Hepatic stellate cell (primary cell): ENCODE results near the gene DCAF7.

ENCODE experiments used
- DNase-seq: peaks from one replicate; pipeline ENCODE4 v3.0.0; 2011; ENCODE audit warnings: low spot score

The DCAF7 gene

GRCh38 chr17:63588797-63589196 lies 38.5 kb downstream of the DCAF7 start:
- DNase-seq: no peak

DNA sequence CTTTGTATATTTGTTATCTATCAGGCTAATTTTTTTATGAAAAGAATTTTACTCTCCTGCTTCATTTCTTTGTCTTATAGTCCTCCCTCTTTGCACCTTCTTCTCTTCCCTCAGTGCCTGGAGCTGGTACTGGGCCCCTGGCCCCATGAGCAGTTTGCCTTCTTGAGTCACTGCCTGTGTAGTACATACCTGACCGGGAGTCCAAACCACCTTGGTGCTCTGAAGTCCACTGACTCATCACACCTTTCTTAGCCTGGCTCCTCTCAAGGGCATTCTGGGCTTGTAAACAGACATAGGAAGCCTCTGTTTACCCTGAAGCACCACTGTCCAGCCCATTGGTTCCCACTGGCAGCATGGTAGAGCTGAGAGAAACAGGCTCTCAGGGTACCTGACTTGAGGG lies 39.4 kb downstream of the DCAF7 start:
- no peak for DNase-seq

GRCh38 chr17:63592797-63593196 lies 42.5 kb downstream of the DCAF7 start:
- DNase-seq: no peak

GRCh38 chr17:63595132-63595531 lies 44.9 kb downstream of the DCAF7 start:
- no peak for DNase-seq

DNA sequence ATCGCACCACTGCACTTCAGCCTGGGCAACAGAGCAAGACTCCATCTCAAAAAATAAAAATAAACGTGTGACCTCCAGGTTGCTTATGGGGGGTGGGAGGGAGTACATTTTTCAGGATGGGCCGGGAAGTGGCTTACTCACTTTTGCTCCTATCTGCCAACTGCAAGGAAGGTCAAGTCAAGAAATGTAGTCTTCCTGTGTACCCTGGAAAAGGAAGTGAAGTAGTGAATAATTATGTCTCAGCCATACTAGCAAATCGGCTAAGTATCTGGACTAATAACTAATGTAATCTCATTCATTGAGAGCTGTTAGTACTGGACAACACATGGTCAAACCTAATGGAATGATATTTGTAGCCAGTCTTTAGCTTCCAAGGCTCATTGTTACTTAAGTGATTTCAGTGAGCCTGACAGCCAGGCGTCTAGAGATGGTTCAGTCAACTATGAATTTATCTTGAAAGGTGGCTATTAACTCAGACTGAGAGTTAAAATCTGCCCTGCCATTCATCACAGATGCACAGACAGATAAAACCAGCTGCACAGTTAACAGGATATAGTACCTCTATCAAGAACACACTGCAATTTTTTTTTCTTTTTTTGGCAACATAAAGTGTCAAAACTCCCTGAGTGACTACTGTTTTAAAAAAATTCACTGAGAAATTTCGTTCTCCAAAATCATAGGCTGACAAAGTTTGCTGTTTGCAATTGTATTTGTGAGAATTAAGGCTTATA lies 46.7 kb downstream of the DCAF7 start:
- no peak for DNase-seq

- DNase-seq: no peak
Observed at GRCh38 chr17:63598281-63598680, 48.0 kb downstream of the DCAF7 start.

GRCh38 chr17:63600569-63601438 lies 50.5 kb downstream of the DCAF7 start, which contains the start of gene TACO1:
TACO1 (plus strand) TSS chr17:63600895; CDS start chr17:63601084, 189 bp downstream.
- peak; percentile 86 for DNase-seq

DNA sequence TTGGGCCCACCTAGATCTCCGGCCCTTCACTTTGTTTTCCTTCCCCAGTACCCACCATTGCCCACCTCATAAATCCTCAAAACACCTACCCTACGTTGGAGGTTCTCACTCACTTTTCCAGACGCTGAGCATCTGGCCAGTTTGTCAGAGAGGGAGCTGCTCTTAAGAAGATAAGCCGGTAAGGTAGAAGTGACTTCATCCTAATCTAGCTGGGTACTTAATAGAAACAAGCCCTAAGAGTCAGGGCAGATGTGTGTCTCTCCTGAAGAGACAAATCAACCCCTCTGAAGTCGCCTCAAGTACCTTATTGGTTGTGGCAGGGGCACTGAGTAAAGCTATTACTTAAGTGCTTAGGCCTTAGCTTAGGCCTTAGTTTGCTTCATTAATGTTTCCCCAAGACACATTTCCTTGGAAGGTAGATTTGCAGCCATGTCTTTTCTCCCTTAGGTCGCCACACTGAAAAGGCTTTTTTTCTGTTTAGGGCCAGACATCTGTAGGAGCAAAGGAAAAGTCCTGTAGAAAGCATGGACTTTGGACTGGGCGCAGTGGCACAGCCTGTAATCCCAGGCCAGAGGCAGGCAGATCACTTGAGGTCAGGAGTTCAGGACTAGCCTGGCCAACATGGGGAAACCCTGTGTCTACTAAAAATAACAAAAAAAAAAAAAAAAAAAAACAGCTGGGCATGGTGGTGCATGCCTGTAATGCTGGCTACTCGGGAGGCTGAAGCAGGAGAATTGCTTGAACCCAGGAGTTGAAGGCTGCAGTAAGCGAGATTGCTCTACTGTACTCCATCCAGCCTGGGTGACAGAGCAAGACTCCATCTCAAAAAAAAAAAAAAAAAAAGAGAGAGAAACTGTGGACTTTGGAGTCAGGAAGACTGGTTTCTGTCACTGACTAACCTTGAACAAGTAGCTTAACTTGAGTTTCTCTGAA lies 51.4 kb downstream of the DCAF7 start:
- no peak for DNase-seq

- no peak for DNase-seq
Observed at GRCh38 chr17:63609816-63610573, 59.7 kb downstream of the DCAF7 start.

DNA sequence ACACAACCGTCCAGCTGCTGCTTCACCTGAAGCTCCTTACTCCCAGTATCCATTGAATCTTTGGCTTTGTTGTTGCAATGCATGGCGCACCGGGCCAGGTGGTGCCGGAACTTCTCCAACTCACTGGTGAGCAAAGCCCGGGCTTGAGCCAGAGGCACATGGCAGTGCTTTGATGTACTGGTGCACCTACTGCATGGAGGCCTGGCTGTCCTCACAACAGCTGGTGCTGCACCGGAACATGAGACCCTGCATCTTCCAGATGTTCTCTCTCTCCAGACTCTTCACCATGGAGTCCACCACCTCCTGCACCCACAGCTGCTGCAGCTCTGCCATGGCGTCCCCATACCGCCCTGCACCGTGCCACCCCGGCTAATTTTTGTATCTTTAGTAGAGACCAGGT lies 60.6 kb downstream of the DCAF7 start:
- DNase-seq: no peak

GRCh38 chr17:63611354-63611753 lies 61.1 kb downstream of the DCAF7 start:
- no peak for DNase-seq

GRCh38 chr17:63613663-63614062 lies 63.4 kb downstream of the DCAF7 start:
- no peak for DNase-seq

GRCh38 chr17:63621229-63621683 lies 71.0 kb downstream of the DCAF7 start:
- peak; percentile 18 for DNase-seq

DNA sequence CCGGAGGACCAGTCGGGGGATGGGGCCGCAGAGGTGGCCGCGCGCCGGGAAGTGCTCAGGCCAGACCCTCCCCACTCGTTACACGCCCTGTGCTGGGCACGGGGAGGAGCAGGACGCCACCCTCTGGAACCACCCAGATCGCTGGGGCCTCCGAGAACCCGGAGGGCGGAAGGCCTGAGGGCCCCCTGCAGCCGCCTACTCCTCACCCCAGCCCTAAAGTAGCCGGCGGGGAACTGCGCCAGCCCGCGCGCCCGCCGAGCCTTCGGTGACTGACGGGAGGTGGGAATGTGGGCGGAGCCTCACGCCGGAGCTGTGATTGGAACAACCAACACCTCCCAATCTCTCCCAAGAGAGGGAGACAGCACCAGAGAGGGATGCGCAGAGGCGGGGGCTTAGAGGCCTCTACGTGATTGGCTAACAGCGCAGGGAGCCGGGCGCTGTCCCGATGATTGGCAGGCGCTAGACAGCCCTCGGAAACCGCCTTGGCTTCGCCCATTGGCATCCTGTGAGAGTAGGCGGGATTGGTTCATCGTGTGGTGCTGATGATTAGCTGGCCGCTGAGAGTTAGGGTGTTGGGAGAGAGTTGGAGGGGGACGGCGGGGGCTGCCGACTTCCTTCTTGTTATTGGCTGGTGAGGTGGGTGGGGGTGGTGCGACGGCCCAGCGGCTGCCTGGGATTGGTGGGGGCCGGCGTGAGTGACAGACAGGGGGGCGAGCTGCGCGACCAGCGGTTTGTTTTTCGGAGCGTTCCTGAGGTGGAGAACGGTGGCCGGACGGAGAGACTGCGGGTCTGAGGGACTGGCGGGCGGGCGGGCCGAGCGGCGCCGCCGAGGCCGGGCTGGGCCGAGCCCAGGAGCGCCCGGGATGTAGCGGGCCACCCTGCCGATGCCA lies 71.7 kb downstream of the DCAF7 start, which contains the start of gene MAP3K3:
Gene MAP3K3 (plus strand): TSS at position 734 of the 890 bp plus-strand sequence. CDS start 343 bp downstream, outside the sequence.
- DNase-seq: peak; percentile 99

DNA sequence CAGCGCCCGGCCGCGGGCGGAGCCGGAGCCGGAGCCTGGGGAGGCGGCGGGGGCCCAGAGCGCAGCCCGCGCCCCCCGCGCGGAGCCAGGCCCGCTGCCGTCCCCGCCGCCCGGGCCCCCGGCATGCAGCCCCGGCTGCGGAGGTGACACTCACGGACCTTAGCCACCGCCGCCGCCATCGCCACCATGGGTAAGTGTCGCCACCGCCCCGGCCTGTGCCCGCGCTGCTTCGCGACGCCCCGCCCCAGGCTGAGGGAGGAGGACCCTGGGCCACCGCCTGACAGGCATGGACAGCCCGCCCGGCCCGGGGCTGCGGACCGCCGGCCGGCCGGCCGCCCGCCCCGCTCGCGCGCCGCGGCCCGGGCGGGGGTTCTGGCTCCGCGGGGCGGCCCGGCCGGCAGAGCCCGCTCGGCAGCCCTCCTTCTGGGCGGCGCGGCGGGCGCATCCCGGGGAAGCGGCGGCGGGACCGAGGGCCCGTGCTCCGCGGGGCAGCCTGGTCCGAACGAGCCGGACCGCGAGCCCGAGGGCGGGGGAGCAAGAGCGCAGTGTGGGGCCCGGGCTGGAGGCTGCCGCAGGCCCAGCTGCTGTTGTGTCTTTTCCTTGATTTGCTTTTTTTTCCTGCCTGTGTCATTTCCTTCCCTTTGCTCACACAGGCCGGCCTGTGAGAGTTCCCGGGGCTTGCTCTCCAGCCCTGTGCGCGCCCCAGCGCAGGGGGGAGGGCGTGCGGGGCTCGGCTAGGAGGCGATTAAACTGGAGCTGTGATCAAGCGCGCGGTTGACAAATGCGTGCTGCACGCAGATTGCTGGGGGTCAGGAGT lies 72.5 kb downstream of the DCAF7 start:
- DNase-seq: peak; percentile 73

DNA sequence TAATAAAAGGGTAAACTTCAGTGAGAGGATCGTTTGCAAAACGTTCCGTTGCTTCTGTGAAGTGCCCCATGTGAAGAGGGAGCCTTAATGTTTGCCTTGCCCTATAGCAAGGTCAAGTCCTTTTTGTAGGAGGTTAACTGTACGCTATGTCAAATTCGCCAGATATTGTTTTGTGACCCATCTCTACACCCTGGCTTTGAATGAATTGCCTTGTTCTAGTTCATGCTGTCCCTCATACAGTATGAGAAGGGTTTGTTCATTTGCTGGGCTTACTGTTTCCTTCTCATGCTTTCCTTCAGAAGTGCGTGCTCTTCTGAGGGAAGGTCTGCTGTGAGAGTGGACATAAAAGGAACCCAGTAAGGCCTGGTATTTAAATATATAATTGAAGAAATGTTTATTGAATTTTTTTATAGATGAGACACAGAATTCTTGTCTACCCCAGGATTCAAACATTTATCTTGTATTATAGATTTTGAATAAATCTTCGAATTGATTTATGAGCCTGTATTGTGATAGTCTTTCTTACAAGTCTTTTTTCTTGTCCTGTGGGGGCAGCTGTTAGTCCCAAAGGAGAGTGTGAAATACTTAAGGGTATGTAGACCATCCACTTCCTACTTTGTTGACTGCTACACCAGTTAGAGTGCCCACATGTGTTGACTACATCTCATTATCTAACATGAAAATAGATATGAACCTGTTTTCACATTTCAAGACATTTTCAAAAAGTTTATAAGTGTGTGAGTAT lies 73.7 kb downstream of the DCAF7 start:
- no peak for DNase-seq

DNA sequence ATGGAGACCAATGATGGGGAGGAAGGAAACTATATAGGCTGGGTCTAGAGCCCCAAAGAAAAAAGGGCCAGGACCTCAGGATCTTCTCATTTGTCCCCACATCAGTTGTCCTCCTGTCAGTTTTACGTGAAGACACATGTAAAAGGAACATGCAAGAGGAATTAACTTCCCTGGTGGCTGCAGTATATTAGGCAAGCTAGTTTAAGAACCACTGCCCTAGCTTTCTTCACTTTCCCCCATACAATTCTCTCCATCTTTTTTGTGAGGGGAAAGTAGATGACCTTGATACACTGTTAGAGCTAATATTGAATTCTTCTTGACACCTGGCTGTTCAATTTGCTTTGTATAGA lies 74.2 kb downstream of the DCAF7 start:
- no peak for DNase-seq

- DNase-seq: peak; percentile 48
Observed at GRCh38 chr17:63626551-63627180, 76.4 kb downstream of the DCAF7 start.
